ENCODE measurements around the gene RGS3.

DNA sequence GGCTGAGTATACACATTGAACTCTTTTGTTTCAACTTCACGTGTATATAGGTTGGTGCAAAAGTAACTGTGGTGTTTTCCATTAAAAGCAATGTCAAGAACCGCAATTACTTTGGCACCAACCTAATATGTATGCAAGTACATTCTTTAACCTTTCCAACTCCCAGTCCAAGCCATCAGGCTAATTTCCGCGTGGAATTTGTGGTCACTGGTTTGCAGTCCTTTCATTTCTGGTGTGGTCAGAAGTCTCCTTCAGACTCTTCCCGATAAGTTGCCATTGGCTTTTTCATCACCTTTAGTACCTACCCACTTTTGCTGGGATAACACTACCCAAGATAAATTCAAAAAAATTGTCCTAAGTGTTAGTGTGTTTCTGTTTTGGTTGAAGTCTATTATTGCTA lies 84.0 kb downstream of the RGS3 start:
- no peak for TF ChIP-seq YY1 (IDR thresholded peaks at IDR 0.05; ENCODE audit: low read depth)
- TF ChIP-seq CTCF (IDR thresholded peaks at IDR 0.05): no peak
- TF ChIP-seq REST (IDR thresholded peaks at IDR 0.05; ENCODE audit: low read depth, low read length): no peak
- TF ChIP-seq, protein P1, sequence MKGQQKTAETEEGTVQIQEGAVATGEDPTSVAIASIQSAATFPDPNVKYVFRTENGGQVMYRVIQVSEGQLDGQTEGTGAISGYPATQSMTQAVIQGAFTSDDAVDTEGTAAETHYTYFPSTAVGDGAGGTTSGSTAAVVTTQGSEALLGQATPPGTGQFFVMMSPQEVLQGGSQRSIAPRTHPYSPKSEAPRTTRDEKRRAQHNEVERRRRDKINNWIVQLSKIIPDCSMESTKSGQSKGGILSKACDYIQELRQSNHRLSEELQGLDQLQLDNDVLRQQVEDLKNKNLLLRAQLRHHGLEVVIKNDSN (IDR thresholded peaks at IDR 0.05; ENCODE audit: borderline replicate concordance, low read depth): no peak
- TF ChIP-seq JUND (IDR thresholded peaks at IDR 0.05): no peak
- TF ChIP-seq RCOR1 (IDR thresholded peaks at IDR 0.05; ENCODE audit: low read length): no peak
- TF ChIP-seq RFX5 (IDR thresholded peaks at IDR 0.05; ENCODE audit: low read length): no peak
